Astrocyte (in vitro differentiated cells and primary cell): ENCODE measurements around the gene ATP9A.

Experiments
- EZH2 ChIP-seq: IDR thresholded peaks from 2 replicates; pipeline ENCODE4 v1.6.1; 2012; ENCODE audit warnings: mild to moderate bottlenecking, low read length, inconsistent platforms; ENCODE audit not compliant: insufficient read depth
- TF ChIP-seq, protein P1 (sequence below): IDR thresholded peaks from 2 replicates; pipeline ENCODE4 v1.5.1; 2011; ENCODE audit warnings: low read depth, mild to moderate bottlenecking, inconsistent platforms, low read length, moderate library complexity; ENCODE audit not compliant: insufficient read depth

DNA sequence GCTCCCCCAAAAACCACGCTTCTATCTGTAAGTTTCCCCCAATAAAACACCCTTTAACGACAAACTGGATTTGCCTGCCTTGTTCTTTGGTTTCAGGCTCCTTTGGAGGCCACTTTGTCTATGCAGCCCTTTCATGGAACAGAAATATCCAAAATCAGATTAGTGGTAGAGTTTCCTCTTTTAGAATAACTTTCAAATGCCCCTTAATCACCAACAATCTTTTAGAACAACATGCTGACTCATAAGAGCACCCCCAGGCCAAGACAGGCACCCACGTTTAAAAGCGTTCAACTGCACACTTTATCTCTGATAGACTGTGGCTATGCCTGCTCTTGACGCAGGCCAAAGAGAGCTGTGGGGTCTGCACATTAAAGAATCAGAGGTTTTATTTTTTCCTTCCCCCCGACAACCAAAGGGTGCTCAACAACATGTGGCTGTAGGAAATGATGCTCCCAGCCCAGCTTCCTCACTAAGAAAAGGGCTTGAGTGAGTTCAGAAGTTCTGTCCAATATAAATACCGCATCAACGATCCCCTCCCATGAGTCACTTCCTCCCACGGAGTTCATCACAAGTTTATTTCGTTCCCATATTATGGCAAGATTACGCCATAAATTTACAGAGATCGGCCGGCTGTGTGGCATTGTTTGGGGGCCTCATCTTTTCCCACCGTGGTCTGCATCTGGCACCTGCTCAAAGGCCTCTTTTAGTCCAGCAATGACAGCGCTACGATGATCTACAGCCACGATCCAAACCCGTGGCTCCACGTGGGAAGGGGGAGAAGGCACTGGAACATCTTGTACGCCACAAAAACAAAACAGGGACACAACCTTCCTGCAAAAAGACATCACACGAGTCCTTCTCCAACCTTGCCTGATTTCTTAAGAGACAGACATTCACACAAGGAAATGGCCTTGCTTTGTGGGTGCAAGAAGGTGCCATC, 136.9 kb downstream of the ATP9A start:
- TF ChIP-seq, protein P1, sequence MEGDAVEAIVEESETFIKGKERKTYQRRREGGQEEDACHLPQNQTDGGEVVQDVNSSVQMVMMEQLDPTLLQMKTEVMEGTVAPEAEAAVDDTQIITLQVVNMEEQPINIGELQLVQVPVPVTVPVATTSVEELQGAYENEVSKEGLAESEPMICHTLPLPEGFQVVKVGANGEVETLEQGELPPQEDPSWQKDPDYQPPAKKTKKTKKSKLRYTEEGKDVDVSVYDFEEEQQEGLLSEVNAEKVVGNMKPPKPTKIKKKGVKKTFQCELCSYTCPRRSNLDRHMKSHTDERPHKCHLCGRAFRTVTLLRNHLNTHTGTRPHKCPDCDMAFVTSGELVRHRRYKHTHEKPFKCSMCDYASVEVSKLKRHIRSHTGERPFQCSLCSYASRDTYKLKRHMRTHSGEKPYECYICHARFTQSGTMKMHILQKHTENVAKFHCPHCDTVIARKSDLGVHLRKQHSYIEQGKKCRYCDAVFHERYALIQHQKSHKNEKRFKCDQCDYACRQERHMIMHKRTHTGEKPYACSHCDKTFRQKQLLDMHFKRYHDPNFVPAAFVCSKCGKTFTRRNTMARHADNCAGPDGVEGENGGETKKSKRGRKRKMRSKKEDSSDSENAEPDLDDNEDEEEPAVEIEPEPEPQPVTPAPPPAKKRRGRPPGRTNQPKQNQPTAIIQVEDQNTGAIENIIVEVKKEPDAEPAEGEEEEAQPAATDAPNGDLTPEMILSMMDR = no peak
- no peak for TF ChIP-seq EZH2
